ENCODE results near the gene TGFBI. TPM values are rescaled to one million over a fixed set of nuclear protein-coding genes. Genes with fewer than 3 reads are reported as not detected.

TGFBI gene
- polyA plus RNA-seq, 1 experiment: 2,219 TPM

Small RNA genes lying within 50 kb of the gene (small RNA-seq; reads per million reads assigned to genes)
- 46.3 reads per million, percentile 85 among the genes with 10 or more reads in this experiment for gene VTRNA2-1 (ENCODE audit: insufficient read length, low read depth)

Other genes starting within 250 kb of the TGFBI start
- not detected in 2 replicates for gene SLC25A48, start 194.3 kb upstream of the TGFBI start, polyA plus RNA-seq (2011; rRNA removed)
- not detected in 2 replicates for gene IL9, start 133.1 kb upstream of the TGFBI start, polyA plus RNA-seq (2011; rRNA removed)
- gene LECT2, start 74.0 kb upstream of the TGFBI start, polyA plus RNA-seq (2011; rRNA removed): not detected in 2 replicates
- 66.1 and 98.3 TPM in 2 replicates for gene SMAD5, start 103.9 kb downstream of the TGFBI start, polyA plus RNA-seq (2011; rRNA removed)
- not detected in 2 replicates for gene SMIM32, start 164.2 kb downstream of the TGFBI start, polyA plus RNA-seq (2011; rRNA removed)

Data from AG04450 (cell line).